Omental fat pad (tissue), 4 donors: ENCODE measurements around the gene CENPH. TPM values are rescaled to one million over a fixed set of nuclear protein-coding genes. Genes with fewer than 3 reads are reported as not detected.

Experiments used
- ATAC-seq: fragments of 150-250 bp; one replicate; pipeline ENCODE4 v1.9.1; 2016; ENCODE audit warnings: mild to moderate bottlenecking, moderate library complexity; ENCODE audit not compliant: low FRiP score
- DNase-seq: peaks from one replicate; pipeline ENCODE4 v3.0.0-alpha.2; 2019; ENCODE audit warnings: low spot score
- CTCF ChIP-seq, 3 donors: fragments of 450-650 bp; IDR thresholded peaks; one replicate each; pipeline ENCODE4 v1.5.1; 2016 to 2017; ENCODE audit warnings: antibody characterized with exemption in 3 of 3, mild to moderate bottlenecking in 3 of 3, moderate library complexity in 2 of 3
- total RNA-seq, 4 donors: library from RNA; depleted of rRNA; stranded (reverse); fragments of >200 nt; gene quantifications; one replicate each; pipeline ENCODE4 v1.1.0, GENCODE V29; 2016

CENPH gene
- total RNA-seq, 4 donors from 2014 or later: 1.0 to 2.5 (median 2.0) TPM

GRCh38 chr5:69156456-69156855, 32.9 kb upstream of the CENPH start:
- no peak for ATAC-seq
- TF ChIP-seq CTCF (IDR thresholded peaks at IDR 0.05): no peak
- DNase-seq: no peak

GRCh38 chr5:69158039-69158438, 31.3 kb upstream of the CENPH start:
- no peak for ATAC-seq
- no peak for TF ChIP-seq CTCF (IDR thresholded peaks at IDR 0.05)
- no peak for DNase-seq

GRCh38 chr5:69160651-69161050, 28.7 kb upstream of the CENPH start:
- no peak for TF ChIP-seq CTCF (IDR thresholded peaks at IDR 0.05)
- DNase-seq (no peak), ATAC-seq (no peak)

- no peak for TF ChIP-seq CTCF (IDR thresholded peaks at IDR 0.05)
- DNase-seq (peak; percentile 83), ATAC-seq (peak; percentile 100)
Measured at GRCh38 chr5:69166686-69167492, 22.5 kb upstream of the CENPH start, which contains the start of gene CCNB1. CCNB1 (plus strand) TSS chr5:69167150; CDS start chr5:69167263, 113 bp downstream.

GRCh38 chr5:69167493-69167855, 21.9 kb upstream of the CENPH start:
- no peak for TF ChIP-seq CTCF (IDR thresholded peaks at IDR 0.05)
- DNase-seq (no peak), ATAC-seq (no peak)

GRCh38 chr5:69167929-69168328, 21.5 kb upstream of the CENPH start:
- no peak for ATAC-seq
- no peak for TF ChIP-seq CTCF (IDR thresholded peaks at IDR 0.05)

GRCh38 chr5:69170495-69170894, 18.9 kb upstream of the CENPH start:
- ATAC-seq (no peak), DNase-seq (no peak)
- no peak for TF ChIP-seq CTCF (IDR thresholded peaks at IDR 0.05)

More at GRCh38 chr5:69167929-69168328, 21.5 kb upstream of the CENPH start:
- DNase-seq: no peak
